Fibroblast of peridontal ligament (primary cell): ENCODE measurements around the gene SPDYC.
A peak's percentile ranks its signal among the peaks of the same experiment; 100 is the strongest.

Source experiments
- DNase-seq: peaks from one replicate; pipeline ENCODE4 v3.0.0-alpha.2; 2010; ENCODE audit errors: extremely low read depth

The SPDYC gene

GRCh38 chr11:65206901-65207300 is 36.9 kb downstream of the SPDYC start:
- DNase-seq = no peak

- DNase-seq = no peak
Observed at GRCh38 chr11:65207918-65208784, 38.1 kb downstream of the SPDYC start.

- DNase-seq = no peak
Observed at GRCh38 chr11:65208785-65209710, 39.0 kb downstream of the SPDYC start.

- DNase-seq = no peak
Observed at GRCh38 chr11:65209711-65210360, 39.8 kb downstream of the SPDYC start.

GRCh38 chr11:65210361-65210731 is 40.3 kb downstream of the SPDYC start:
- DNase-seq = no peak

- DNase-seq = no peak
Observed at GRCh38 chr11:65210748-65211147, 40.7 kb downstream of the SPDYC start.

GRCh38 chr11:65211293-65212105 is 41.5 kb downstream of the SPDYC start:
- no peak for DNase-seq

GRCh38 chr11:65212226-65212801 is 42.3 kb downstream of the SPDYC start:
- DNase-seq = no peak

- no peak for DNase-seq
Observed at GRCh38 chr11:65213322-65214211, 43.5 kb downstream of the SPDYC start.

- no peak for DNase-seq
Observed at GRCh38 chr11:65214212-65214845, 44.3 kb downstream of the SPDYC start.

- no peak for DNase-seq
Observed at GRCh38 chr11:65215441-65216076, 45.5 kb downstream of the SPDYC start.

GRCh38 chr11:65216830-65217229 is 46.8 kb downstream of the SPDYC start:
- no peak for DNase-seq

GRCh38 chr11:65217441-65218423 is 47.7 kb downstream of the SPDYC start:
- DNase-seq = no peak

GRCh38 chr11:65218446-65218845 is 48.4 kb downstream of the SPDYC start:
- DNase-seq = no peak

- peak; percentile 18 for DNase-seq
Observed at GRCh38 chr11:65219930-65220213, 49.8 kb downstream of the SPDYC start.

- no peak for DNase-seq
Observed at GRCh38 chr11:65221026-65221425, 51.0 kb downstream of the SPDYC start.
